Large intestine (tissue), 3 donors: Measurements from ENCODE around the gene MINDY4. TPM values are rescaled to one million over a fixed set of nuclear protein-coding genes. Genes with fewer than 3 reads are reported as not detected.

Experiments used
- DNase-seq, 2 donors: peaks; one replicate each; pipeline versions ENCODE4 v3.0.0 to v3.0.0-alpha.2; 2013
- H3K27ac ChIP-seq: one replicate; pipeline ENCODE4 v1.5.1; 2013; ENCODE audit warnings: low read length
- H3K27me3 ChIP-seq: 2 replicates; pipeline ENCODE4 v1.6.1; 2013; ENCODE audit warnings: low read length; ENCODE audit not compliant: control insufficient read depth, insufficient read depth
- H3K36me3 ChIP-seq: 2 replicates; pipeline ENCODE4 v1.6.1; 2013; ENCODE audit warnings: low read length; ENCODE audit not compliant: control insufficient read depth, insufficient read depth
- H3K4me1 ChIP-seq: one replicate; pipeline ENCODE4 v1.6.1; 2013; ENCODE audit warnings: low read length; ENCODE audit not compliant: control insufficient read depth, insufficient read depth
- H3K4me3 ChIP-seq: one replicate; pipeline ENCODE4 v1.5.1; 2013; ENCODE audit warnings: low read length
- H3K9me3 ChIP-seq: one replicate; pipeline ENCODE4 v1.6.1; 2013; ENCODE audit warnings: mild to moderate bottlenecking, low read depth, low read length, moderate library complexity; ENCODE audit not compliant: control insufficient read depth
- WGBS: methylation state at CpG from one replicate; pipeline ENCODE4 v1.1.5; 2013; ENCODE audit warnings: low lambda C conversion rate; ENCODE audit not compliant: insufficient coverage; 5-methylcytosine and 5-hydroxymethylcytosine counted together
- polyA plus RNA-seq: library from polyadenylated mRNA; unstranded; fragments of 120-200 nt; gene quantifications from one replicate; pipeline ENCODE4 v1.2.1, GENCODE V29; 2013

Gene MINDY4
- polyA plus RNA-seq, 1 donor: 12.3 TPM

DNA sequence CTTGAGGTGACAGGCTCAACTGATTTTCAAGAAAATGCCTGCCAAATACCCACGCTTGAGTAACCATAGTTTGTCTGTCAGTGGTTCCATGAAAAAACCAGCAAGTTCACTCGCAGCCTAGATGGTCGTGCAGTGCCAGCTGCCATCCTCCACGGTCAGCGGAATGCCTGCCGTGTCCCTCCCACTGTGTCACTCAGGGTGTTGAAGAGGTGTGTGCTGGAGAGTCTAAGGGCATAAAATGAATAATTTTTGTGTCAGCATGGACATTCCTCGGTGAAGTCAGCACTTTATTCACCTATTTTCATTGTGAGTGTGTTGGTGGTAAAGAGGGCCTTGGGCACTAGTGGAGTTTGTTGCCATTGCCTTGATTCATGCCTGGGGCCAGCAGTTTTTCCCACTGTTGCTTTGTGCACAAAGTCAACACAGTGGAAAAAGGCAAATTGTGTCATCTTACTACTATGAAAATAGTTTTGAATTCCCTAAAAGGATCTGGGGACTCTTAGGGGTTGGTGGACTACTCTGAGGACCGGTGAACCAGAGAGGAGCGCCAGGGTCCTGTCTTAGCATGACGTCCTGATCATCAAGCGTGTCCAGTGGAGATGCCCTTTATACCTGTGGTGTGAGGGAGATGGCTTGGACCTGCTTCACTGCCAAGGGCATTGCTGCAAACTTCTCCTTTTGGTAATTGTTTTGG, 17.6 kb downstream of the MINDY4 start:
- Histone ChIP-seq H3K27ac (no peak overlapping the region), H3K27me3 (no peaks in the 10 kb centered on the region)

DNA sequence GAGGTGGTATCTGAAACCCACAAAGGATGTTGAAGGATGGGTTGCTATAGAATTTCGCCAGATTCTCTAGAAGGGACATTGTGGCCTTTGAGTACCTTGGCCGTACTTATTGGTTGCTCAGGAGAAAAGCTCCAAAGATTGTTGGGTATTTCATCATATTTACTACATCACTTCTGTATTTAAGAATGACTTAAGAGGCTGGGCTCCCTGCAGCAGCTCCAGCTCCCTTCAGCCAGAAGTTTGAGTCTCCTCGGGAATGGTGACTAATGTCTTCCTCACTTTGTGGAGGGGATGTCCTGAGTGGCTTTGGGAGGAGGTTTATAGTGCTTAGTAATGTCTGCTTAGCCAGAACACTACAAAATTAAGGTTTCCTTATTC, 18.1 kb downstream of the MINDY4 start:
- Histone ChIP-seq H3K27ac (no peak overlapping the region), H3K4me3 (no peak overlapping the region), H3K27me3 (no peaks in the 10 kb centered on the region)

More for the DNA sequence above, 17.6 kb downstream of the MINDY4 start:
- H3K9me3 ChIP-seq: no peaks in the 10 kb centered on the region
- no peaks in the 10 kb centered on the region for H3K4me1 ChIP-seq
- H3K36me3 ChIP-seq: peaks cover 54% of the 10 kb centered on the region
- DNase-seq: no peak
- no CpG with 5 or more reads among the region's 11 CpGs for WGBS
- H3K4me3 ChIP-seq: no peak overlapping the region

DNA sequence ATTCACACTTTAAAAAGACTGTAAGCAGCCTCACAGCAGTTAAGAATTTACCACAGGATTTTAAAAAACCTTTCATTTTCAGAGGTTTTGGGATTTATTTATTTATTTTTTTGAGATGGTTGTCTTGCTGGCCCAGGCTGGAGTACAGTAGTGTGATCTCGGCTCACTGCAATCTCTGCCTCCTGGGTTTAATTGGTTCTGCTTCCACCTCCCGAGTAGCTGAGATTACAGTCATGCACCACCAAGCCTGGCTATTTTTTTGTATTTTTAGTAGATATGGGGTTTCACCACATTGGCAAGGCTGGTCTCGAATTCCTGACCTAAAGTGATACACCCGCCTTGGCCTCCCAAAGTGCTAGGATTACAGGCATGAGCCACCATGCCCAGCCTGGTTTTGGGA, 19.1 kb downstream of the MINDY4 start:
- H3K9me3 ChIP-seq: no peaks in the 10 kb centered on the region
- no CpG with 5 or more reads among the region's 4 CpGs for WGBS
- H3K4me1 ChIP-seq: peaks cover 9% of the 10 kb centered on the region
- no peak overlapping the region for H3K4me3 ChIP-seq
- no peak for DNase-seq
- peaks cover 41% of the 10 kb centered on the region for H3K36me3 ChIP-seq
- no peaks in the 10 kb centered on the region for H3K27me3 ChIP-seq
- H3K27ac ChIP-seq: no peak overlapping the region

More for the DNA sequence above, 18.1 kb downstream of the MINDY4 start:
- WGBS: no CpG with 5 or more reads among the region's 3 CpGs
- no peak for DNase-seq
- Histone ChIP-seq H3K4me1 (no peaks in the 10 kb centered on the region), H3K36me3 (peaks cover 51% of the 10 kb centered on the region), H3K9me3 (no peaks in the 10 kb centered on the region)

DNA sequence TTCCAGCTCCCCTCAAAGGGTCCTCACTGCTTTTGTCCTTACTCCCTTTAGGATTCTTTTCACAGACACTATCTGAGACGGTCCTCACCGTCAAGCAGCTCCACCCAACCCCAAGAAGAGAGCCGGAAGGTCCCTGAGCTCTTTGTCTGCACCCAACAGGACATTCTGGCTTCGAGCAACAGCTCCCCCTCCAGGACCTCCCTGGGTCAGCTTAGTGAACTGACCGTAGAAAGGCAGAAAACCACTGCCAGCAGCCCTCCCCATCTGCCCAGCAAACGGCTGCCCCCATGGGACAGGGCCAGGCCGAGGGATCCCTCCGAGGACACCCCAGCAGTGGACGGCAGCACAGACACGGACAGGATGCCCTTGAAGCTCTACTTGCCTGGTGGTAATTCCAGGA, 19.9 kb downstream of the MINDY4 start:
- no peak for DNase-seq
- H3K27ac ChIP-seq: no peak overlapping the region
- H3K27me3 ChIP-seq: no peaks in the 10 kb centered on the region
- H3K4me1 ChIP-seq: peaks cover 17% of the 10 kb centered on the region
- H3K9me3 ChIP-seq: no peaks in the 10 kb centered on the region
- no CpG with 5 or more reads among the region's 10 CpGs for WGBS
- H3K36me3 ChIP-seq: peaks cover 37% of the 10 kb centered on the region
- no peak overlapping the region for H3K4me3 ChIP-seq

DNA sequence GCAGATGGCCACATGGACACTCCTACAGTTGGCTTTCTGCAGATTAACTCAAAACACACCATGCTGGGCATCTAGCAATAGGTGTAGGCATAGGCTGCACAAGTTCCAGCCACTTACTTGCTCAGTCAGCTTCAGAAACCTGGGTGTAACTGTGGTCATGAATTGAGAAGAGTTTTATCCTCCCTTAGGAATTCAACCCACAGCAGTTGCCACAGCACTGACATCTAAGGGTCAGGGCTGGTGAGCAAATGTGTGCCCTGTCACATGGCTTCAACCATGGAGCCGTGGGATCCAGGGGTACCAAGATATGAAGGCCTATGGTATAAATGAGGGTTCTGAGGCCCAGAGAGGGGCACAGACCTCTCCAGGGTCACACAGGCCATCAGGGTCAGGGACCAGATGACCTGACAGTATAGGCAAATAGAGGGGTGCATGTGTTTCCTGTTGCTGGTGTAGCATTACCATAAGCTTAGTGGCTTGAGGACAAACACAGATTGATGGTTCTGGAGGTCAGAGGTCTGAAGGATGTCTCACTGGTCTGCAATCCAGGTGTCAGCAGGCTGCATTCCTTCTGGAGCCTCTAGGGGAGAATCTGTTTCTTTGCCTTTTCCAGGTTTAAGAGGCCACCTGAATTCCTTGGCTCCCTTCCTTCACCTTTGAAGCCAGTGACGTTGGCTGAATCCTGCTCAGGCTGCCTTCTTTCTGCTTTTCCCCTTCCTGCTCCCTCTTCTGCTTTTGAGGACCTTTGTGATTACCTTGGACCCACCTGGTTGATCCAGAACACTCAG, 24.1 kb downstream of the MINDY4 start:
- Histone ChIP-seq H3K36me3 (peaks cover 23% of the 10 kb centered on the region), H3K4me3 (no peak overlapping the region), H3K4me1 (peaks cover 49% of the 10 kb centered on the region), H3K27ac (peak overlapping the region; percentile 86), H3K9me3 (no peaks in the 10 kb centered on the region), H3K27me3 (no peaks in the 10 kb centered on the region)
- peak; percentile 45 to 79 for DNase-seq
- 0% methylated on average over 1 of the region's 2 CpGs for WGBS

DNA sequence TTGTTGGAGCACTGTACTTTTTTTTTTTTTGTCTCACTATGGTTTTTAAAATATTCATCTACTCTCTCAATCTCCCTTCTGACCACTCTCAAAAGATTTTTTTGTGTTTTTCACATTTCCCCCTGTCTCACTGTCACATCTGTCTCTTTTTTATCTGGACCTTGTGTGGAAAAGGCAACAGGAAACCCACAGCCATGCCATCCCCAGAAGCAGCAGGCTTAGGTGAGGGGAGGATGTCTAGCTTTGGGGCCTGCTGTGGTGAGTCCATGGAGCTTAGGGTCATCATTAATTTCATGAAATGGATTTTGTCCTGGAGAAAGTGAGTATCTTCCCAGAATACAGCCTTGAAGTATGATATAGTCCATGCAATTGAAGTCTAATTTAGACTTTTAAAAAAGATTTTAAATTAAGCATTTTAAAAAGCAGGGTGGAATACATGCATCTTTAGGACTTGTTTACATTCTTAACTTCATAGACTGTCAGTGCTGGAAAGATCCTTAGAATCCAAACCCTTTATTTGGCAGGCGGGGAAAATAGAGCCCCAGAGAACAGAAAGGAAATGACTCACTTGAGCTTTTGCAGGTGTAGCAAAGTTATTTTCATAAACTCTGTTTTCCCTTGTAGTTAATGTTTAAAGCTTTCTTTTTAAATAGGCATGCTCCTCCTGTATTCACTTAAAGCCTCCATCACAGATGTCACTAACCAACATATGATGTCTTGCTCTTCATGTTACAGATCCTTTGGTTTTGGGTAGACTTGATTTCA, 25.1 kb downstream of the MINDY4 start:
- Histone ChIP-seq H3K9me3 (no peaks in the 10 kb centered on the region), H3K4me3 (no peak overlapping the region), H3K27ac (peak overlapping the region; percentile 86), H3K36me3 (peaks cover 19% of the 10 kb centered on the region), H3K27me3 (no peaks in the 10 kb centered on the region), H3K4me1 (peaks cover 49% of the 10 kb centered on the region)
- WGBS: no CpG with 5 or more reads among the region's 1 CpG
- peak in 1 of 2 donors; percentile 65 for DNase-seq

DNA sequence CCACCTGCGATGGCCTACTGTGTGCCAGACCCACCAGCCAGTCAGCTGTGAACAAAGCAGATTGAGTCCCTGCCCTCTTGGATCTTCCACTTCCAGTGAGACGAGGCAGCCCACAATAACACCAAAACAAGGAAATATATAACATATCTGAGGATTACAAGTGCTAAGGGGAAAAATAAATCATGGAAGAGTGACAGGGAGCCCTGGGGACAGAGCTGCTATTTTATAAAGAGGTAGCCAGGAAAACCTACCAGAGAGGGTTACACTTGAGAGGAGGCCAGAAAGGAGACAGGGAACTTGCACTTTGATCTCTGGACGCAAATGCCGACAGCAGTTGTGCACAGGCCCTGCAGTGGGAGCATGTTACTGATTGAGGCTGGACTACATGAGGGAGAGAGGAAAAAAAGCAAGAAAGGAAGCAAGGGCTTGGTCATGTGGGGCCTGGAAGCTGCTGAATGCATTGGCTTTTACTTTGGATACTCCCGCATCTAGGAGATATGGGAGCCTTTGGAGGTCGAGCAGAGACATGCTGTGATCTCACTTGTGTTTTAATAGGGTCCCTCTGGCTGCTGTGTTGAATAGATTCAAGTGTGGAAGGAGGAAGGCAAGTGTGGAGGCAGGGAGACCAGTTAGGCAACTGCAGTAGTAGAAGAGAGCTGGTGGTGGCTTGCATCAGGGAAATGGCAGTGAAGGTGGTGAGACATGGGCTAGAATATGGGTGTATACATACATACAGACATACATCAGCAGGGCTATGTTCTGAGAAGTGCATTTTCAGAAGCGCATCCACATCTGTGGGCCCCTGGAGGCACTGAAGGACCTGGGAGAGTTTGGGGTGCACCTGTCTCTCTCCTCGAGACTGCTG, 26.2 kb downstream of the MINDY4 start:
- no peaks in the 10 kb centered on the region for H3K9me3 ChIP-seq
- DNase-seq: peak; percentile 79 to 89
- H3K4me3 ChIP-seq: no peak overlapping the region
- WGBS: no CpG with 5 or more reads among the region's 8 CpGs
- H3K4me1 ChIP-seq: peaks cover 49% of the 10 kb centered on the region
- H3K27ac ChIP-seq: peak overlapping the region; percentile 86
- peaks cover 17% of the 10 kb centered on the region for H3K36me3 ChIP-seq
- no peaks in the 10 kb centered on the region for H3K27me3 ChIP-seq

DNA sequence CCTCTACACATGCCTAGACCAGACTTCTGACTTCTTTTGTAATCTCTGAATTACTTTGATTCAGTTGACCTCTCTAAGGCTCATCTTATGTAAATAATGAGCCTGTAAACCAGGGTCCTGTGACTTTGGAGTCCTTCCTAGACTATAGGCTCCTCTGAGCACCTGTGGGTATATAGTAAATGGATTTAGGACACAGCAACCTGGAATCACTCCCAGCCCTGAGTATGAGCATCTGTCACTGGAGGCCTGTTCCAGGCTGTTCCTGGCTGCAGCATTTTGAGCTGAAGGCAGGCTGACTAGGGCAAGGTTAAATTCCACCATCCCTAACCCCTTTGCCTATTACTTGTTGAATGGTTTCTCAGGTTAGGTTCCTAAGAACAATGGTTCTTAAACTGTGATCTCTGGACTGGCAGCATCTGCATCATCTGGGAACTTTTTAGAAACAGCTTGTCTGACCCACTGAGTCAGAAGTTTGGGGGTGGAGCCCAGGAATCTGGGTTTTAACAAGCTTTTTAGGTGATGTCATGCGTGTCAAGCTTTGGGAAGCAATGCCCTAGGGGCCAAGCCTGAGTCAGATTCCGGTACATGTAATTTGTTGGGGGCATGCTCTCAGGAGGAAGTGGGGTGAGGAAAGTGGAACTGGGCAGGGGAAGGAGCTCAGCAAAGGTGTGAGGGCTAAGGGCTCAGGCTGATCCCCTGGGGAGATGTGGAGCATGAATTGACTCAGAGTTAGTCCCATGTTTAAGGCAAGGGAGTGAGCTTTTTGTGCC, 28.2 kb downstream of the MINDY4 start:
- H3K4me3 ChIP-seq: no peak overlapping the region
- H3K9me3 ChIP-seq: no peaks in the 10 kb centered on the region
- no peak overlapping the region for H3K27ac ChIP-seq
- H3K27me3 ChIP-seq: no peaks in the 10 kb centered on the region
- peaks cover 49% of the 10 kb centered on the region for H3K4me1 ChIP-seq
- WGBS: 100% methylated on average over 1 of the region's 2 CpGs
- DNase-seq: no peak
- peaks cover 19% of the 10 kb centered on the region for H3K36me3 ChIP-seq

DNA sequence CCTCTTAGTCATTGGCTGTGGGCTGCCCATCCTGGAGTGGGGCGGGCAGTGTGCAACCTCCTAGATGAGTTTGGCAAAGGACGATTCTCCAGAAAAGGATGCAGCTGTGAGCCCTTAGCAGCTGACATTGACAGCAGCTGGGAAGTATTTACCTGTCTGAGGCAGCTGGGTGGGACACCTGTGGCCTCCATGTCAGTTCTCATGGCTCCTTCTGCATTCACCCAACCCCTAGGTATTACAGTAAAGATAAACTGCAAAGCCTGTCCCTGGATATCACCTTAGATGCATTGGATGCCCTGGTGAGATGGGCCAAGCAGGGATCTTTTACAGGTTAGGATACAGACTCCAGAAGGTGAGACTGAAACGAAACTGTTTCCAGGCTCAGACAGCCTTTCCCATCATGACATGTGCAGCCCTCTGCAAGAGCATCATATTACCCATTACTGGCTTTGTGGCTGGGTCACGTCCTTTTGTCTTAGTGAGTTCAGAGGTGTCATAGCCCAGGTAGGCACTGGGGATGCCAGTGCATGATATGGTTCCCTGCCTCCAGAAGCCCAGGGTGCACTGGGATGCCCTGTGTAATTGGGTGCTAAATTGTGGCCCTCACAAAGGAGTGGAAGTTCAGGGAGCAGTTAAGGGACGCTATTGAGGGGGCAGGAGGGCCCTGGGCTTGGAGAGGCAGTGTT, 28.9 kb downstream of the MINDY4 start:
- H3K9me3 ChIP-seq: no peaks in the 10 kb centered on the region
- peaks cover 19% of the 10 kb centered on the region for H3K36me3 ChIP-seq
- no CpG with 5 or more reads among the region's 5 CpGs for WGBS
- H3K4me3 ChIP-seq: no peak overlapping the region
- H3K27me3 ChIP-seq: no peaks in the 10 kb centered on the region
- no peak overlapping the region for H3K27ac ChIP-seq
- H3K4me1 ChIP-seq: peaks cover 42% of the 10 kb centered on the region
- DNase-seq: no peak
